ENCODE data around the gene BCAS3.
"Not testable (repeated sequence)": the region's sequence is repeated elsewhere in the genome, so short reads cannot be mapped to it uniquely, and the experiment has no call there.

The BCAS3 gene

DNA sequence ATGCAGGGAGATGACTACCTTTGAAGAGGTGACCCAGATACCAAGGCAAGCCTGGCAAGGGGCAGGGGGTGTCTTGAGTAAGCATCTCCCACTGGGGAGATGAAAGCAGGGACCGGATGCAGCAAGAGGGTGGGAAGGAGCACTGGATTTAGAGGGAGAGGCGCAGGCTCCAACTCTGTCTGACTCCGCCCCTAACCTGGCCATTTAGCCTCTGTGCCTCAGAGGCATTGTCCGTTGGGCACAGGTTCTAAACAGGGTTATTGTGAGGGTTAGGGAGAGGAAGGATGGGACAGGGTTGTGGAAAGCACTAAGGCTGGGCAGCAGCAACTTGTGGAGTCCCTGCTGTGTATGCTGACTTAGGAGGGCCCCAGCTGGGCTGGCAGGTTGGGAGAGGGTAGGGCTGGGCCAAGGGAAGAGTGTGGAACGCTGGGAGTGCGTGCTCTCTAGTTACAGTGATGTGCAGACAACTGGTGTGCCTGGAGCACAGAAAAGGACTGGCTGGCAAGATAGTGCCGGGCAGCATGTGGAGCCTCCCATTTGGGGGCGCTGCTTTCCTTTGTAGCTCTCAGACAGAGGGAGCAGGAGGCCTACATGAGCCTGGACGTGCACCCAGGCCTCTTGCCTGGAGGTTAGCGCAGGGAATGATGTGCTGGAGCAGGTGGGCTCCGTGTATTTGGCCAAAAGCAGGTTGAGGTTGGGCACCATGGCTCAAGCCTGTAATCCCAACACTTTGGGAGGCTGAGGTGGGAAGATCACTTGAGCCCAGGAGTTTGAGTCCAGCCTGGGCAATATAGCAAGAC lies 748.2 kb downstream of the BCAS3 start:
- Mint-ChIP-seq H3K4me3 (no peak overlapping the region), H3K27me3 (peaks cover 52% of the 10 kb centered on the region), H3K9me3 (no peaks in the 10 kb centered on the region), H3K4me1 (ENCODE audit: low read depth) (no peaks in the 10 kb centered on the region), H3K27ac (no peak overlapping the region), H3K36me3 (ENCODE audit: low read depth) (no peaks in the 10 kb centered on the region)

GRCh38 chr17:61426482-61427304 lies 749.0 kb downstream of the BCAS3 start:
- H3K27me3 Mint-ChIP-seq: peaks cover 50% of the 10 kb centered on the region
- no peaks in the 10 kb centered on the region for H3K9me3 Mint-ChIP-seq
- no peak overlapping the region for H3K4me3 Mint-ChIP-seq
- no peaks in the 10 kb centered on the region for H3K4me1 Mint-ChIP-seq (ENCODE audit: low read depth)
- no peaks in the 10 kb centered on the region for H3K36me3 Mint-ChIP-seq (ENCODE audit: low read depth)
- no peak overlapping the region for H3K27ac Mint-ChIP-seq

- Mint-ChIP-seq H3K9me3 (no peaks in the 10 kb centered on the region), H3K27ac (no peak overlapping the region), H3K4me3 (no peak overlapping the region), H3K36me3 (ENCODE audit: low read depth) (no peaks in the 10 kb centered on the region), H3K4me1 (ENCODE audit: low read depth) (no peaks in the 10 kb centered on the region), H3K27me3 (peaks cover 45% of the 10 kb centered on the region)
Observed at GRCh38 chr17:61427567-61427966, 749.9 kb downstream of the BCAS3 start.

- Mint-ChIP-seq H3K9me3 (no peaks in the 10 kb centered on the region), H3K27ac (no peak overlapping the region), H3K4me3 (no peak overlapping the region), H3K36me3 (ENCODE audit: low read depth) (no peaks in the 10 kb centered on the region), H3K27me3 (peaks cover 38% of the 10 kb centered on the region), H3K4me1 (ENCODE audit: low read depth) (no peaks in the 10 kb centered on the region)
Observed at GRCh38 chr17:61429274-61429673, 751.6 kb downstream of the BCAS3 start.

- H3K27ac Mint-ChIP-seq; H3K36me3 Mint-ChIP-seq (ENCODE audit: low read depth); H3K4me1 Mint-ChIP-seq (ENCODE audit: low read depth); H3K4me3 Mint-ChIP-seq; H3K9me3 Mint-ChIP-seq: not testable (repeated sequence)
- H3K27me3 Mint-ChIP-seq: peaks cover 39% of the 10 kb centered on the region
Observed at GRCh38 chr17:61429831-61430230, 752.2 kb downstream of the BCAS3 start.

GRCh38 chr17:61431594-61432311 lies 754.1 kb downstream of the BCAS3 start:
- H3K27me3 Mint-ChIP-seq: peaks cover 41% of the 10 kb centered on the region
- H3K9me3 Mint-ChIP-seq: peaks cover 7% of the 10 kb centered on the region
- no peak overlapping the region for H3K4me3 Mint-ChIP-seq
- H3K4me1 Mint-ChIP-seq (ENCODE audit: low read depth): no peaks in the 10 kb centered on the region
- no peaks in the 10 kb centered on the region for H3K36me3 Mint-ChIP-seq (ENCODE audit: low read depth)
- H3K27ac Mint-ChIP-seq: no peak overlapping the region

- no peak overlapping the region for H3K27ac Mint-ChIP-seq
- peaks cover 62% of the 10 kb centered on the region for H3K27me3 Mint-ChIP-seq
Observed at GRCh38 chr17:61436273-61436672, 758.6 kb downstream of the BCAS3 start.

DNA sequence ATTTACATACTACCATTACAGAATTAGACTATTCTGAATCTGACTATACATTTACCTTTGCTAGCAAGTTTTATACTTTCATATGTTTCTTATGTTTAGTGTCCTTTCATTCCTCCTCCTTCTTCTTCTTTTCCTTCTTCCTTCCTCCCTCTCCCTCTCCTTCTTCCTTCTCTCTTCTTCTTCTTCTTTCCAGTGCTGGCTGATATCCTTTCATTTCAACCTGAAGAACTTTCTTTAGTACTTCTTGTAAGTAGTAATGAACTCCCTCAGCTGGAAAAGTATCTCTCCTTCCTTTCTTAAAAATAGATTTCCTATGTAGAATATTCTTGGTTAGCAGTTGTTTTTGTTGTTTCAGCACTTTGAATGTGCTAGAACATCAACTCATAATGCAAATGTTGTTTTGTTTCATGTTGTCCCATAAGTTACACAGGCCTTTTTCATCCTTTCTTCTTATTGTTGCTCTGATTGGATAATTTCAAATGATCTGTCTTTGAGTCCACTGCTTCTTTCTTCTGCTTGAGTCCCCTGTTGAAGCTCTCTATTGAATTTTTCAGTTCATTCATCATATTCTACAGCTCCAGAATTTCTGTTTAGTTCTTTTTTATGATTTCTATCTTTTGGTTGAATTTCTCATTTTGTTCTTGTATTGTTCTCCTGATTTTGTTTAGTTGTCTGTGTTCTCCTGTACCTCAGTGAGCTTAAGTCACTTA lies 759.5 kb downstream of the BCAS3 start:
- Mint-ChIP-seq H3K27me3 (peaks cover 61% of the 10 kb centered on the region), H3K9me3 (peaks cover 15% of the 10 kb centered on the region), H3K4me3 (no peak overlapping the region), H3K36me3 (ENCODE audit: low read depth) (peaks cover 6% of the 10 kb centered on the region), H3K27ac (no peak overlapping the region), H3K4me1 (ENCODE audit: low read depth) (peaks cover 3% of the 10 kb centered on the region)

More at GRCh38 chr17:61436273-61436672, 758.6 kb downstream of the BCAS3 start:
- H3K36me3 Mint-ChIP-seq (ENCODE audit: low read depth): peaks cover 6% of the 10 kb centered on the region
- H3K9me3 Mint-ChIP-seq: peaks cover 15% of the 10 kb centered on the region
- peaks cover 3% of the 10 kb centered on the region for H3K4me1 Mint-ChIP-seq (ENCODE audit: low read depth)
- no peak overlapping the region for H3K4me3 Mint-ChIP-seq

- Mint-ChIP-seq H3K27me3 (peaks cover 62% of the 10 kb centered on the region), H3K9me3 (peaks cover 9% of the 10 kb centered on the region), H3K4me1 (ENCODE audit: low read depth) (peaks cover 3% of the 10 kb centered on the region), H3K4me3 (no peak overlapping the region), H3K27ac (no peak overlapping the region), H3K36me3 (ENCODE audit: low read depth) (peaks cover 6% of the 10 kb centered on the region)
Observed at GRCh38 chr17:61440697-61441096, 763.0 kb downstream of the BCAS3 start.

DNA sequence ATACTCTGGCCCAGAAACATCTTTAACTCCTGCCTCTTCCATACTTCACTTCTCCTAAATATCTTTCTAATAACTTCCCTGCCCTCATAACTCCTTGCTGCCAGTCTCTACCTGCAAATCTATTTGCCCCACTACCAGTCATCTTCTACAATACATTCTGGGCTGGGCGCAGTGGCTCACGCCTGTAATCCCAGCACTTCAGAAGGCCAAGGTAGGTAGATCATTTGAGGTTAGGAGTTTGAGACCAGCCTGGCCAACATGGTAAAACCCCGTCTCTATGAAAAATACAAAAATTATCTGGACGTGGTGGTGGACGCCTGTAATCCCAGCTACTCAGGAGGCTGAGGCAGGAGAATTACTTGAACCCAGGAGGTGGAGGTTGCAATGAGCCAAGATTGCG lies 763.9 kb downstream of the BCAS3 start:
- not testable (repeated sequence) for H3K9me3 Mint-ChIP-seq; H3K4me1 Mint-ChIP-seq (ENCODE audit: low read depth); H3K4me3 Mint-ChIP-seq; H3K27ac Mint-ChIP-seq; H3K36me3 Mint-ChIP-seq (ENCODE audit: low read depth)
- H3K27me3 Mint-ChIP-seq: peaks cover 66% of the 10 kb centered on the region

- no peak overlapping the region for H3K4me3 Mint-ChIP-seq
- no peak overlapping the region for H3K27ac Mint-ChIP-seq
- H3K4me1 Mint-ChIP-seq (ENCODE audit: low read depth): peaks cover 3% of the 10 kb centered on the region
- H3K27me3 Mint-ChIP-seq: peaks cover 68% of the 10 kb centered on the region
- H3K36me3 Mint-ChIP-seq (ENCODE audit: low read depth): peaks cover 2% of the 10 kb centered on the region
- peaks cover 4% of the 10 kb centered on the region for H3K9me3 Mint-ChIP-seq
Observed at GRCh38 chr17:61442136-61442775, 764.6 kb downstream of the BCAS3 start.
